Measurements from ENCODE around the gene WIPI1.

WIPI1 gene

DNA sequence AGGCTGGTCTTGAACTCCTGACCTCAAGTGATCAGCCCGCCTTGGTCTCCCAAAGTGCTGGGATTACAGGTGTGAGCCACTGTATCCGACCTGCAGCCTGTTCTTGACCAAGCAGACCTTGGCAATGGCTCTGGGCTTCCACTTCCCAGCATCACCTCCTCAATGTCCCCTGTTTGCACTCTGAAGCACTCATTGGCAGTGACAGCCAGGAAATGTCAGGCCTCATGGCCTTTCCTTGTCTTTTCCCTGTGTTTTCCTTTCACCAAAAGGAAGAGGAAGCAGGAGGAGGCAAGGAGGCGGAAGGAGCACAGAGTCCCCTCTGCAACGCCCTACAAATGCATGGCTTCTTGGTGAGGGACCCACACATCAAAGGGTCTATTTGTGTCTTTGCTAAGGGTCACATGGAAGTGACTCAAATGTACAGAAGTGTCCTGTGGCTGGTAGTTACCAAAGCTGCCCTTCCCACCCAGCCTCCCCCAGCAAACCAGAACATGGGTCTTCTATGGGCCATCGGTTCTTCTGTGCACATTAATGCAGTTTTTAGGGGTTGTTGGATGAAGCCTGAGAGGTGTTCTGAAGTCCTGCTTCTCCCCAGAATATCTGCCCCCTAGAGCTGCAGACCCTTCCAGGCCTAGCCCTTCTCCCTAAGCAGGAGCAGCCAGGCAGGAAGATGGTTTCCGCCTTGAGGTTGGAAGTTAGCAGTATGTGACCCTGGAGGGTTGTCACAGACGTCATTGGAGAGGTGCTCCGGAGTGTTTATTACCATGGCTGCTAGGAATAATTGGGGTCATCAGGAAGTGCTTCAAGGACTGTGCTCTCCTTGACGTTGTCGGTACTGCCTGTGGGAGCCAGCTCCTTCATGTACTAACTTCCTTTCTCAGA lies 60.8 kb downstream of the WIPI1 start:
- peaks cover 12% of the 10 kb centered on the region for H3K4me1 ChIP-seq (ENCODE audit: control insufficient read depth, insufficient read depth, low read length)
- H3K9me3 ChIP-seq (ENCODE audit: control insufficient read depth, low read length): no peaks in the 10 kb centered on the region
- no peak overlapping the region for H3K4me3 ChIP-seq (ENCODE audit: insufficient read depth, low read depth, low read length)
- no peaks in the 10 kb centered on the region for H3K36me3 ChIP-seq (ENCODE audit: control insufficient read depth, insufficient read depth, low read length)
- WGBS, 2 experiments: 91 to 92% methylated on average over 10 of the region's 10 CpGs
- H3K27me3 ChIP-seq (ENCODE audit: control insufficient read depth, insufficient read depth, low read length, poor library complexity, severe bottlenecking): no peaks in the 10 kb centered on the region
- H3K27ac ChIP-seq (ENCODE audit: insufficient read depth, low read depth, low read length, poor library complexity, severe bottlenecking): no peak overlapping the region

DNA sequence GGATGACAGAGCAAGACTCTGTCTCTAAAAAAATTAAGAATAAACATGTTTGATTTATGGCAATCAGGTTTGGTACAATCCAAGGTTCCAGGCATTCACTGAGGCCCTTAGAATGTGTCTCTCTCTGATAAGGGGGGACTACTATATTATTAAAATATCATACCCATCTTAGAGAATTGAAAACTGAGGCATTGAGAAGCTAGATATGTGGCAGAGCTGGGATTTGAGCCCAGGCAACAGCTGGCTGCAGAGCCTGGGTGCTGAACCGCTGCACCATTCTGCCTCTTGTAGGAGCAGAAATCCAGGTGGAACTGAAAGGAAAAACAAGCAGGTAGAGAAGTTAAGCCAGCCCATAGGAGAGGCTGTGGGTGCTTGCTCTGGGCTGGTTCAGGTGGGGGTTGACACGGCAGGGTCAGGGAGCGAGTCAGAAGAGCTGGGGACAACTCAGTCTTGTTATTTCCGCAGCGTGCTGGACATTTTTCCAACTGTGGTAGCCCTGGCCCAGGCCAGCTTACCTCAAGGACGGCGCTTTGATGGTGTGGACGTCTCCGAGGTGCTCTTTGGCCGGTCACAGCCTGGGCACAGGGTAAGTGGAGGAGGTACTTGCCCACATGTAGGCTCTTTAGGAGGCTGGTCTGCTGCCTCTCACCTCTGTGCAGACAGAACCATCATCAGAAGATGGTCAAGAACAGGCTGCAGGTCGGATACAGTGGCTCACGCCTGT lies 62.5 kb downstream of the WIPI1 start:
- no peak overlapping the region for H3K27ac ChIP-seq (ENCODE audit: insufficient read depth, low read depth, low read length, poor library complexity, severe bottlenecking)
- peaks cover 12% of the 10 kb centered on the region for H3K4me1 ChIP-seq (ENCODE audit: control insufficient read depth, insufficient read depth, low read length)
- 87 to 88% methylated on average over 12 of the region's 12 CpGs for WGBS, 2 experiments
- H3K27me3 ChIP-seq (ENCODE audit: control insufficient read depth, insufficient read depth, low read length, poor library complexity, severe bottlenecking): no peaks in the 10 kb centered on the region
- H3K36me3 ChIP-seq (ENCODE audit: control insufficient read depth, insufficient read depth, low read length): no peaks in the 10 kb centered on the region
- H3K9me3 ChIP-seq (ENCODE audit: control insufficient read depth, low read length): no peaks in the 10 kb centered on the region
- no peak overlapping the region for H3K4me3 ChIP-seq (ENCODE audit: insufficient read depth, low read depth, low read length)

DNA sequence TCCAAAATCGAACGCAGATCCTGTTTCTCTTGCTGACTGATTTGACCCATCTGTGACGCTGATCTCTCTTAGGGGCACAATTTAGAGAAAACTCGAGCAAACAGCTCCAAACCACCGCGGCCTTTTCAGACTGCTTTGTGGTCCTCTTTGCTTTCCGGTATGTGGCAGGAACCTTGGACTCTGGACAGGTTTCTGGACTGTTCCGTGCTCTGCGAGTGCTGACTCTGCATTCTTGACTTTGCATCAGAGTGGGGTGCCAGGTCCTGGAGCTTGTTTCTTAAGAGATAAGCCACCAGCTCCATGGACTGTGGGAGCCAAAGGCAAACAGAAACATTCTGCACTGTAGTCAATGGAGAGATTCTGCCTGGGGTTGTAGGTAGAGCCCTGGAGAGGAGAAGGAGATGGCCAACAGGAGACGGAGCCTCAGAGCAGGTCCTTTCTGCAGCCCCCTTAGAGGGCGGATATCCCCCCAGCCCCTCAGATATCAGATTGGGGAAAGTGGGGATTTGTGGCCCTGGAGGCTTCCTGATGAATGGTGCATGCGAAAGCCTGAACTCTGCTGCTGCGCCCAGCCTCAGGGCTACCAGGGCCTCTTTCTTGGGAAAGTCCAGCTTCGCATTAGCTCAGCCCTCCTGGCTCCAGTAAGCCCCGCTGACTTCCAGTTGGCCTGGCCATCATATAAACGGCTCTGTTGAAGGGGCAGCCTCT lies 65.6 kb downstream of the WIPI1 start:
- H3K36me3 ChIP-seq (ENCODE audit: control insufficient read depth, insufficient read depth, low read length): no peaks in the 10 kb centered on the region
- H3K9me3 ChIP-seq (ENCODE audit: control insufficient read depth, low read length): no peaks in the 10 kb centered on the region
- H3K27ac ChIP-seq (ENCODE audit: insufficient read depth, low read depth, low read length, poor library complexity, severe bottlenecking): no peak overlapping the region
- WGBS, 2 experiments: 95 to 96% methylated on average over 16 of the region's 16 CpGs
- H3K27me3 ChIP-seq (ENCODE audit: control insufficient read depth, insufficient read depth, low read length, poor library complexity, severe bottlenecking): no peaks in the 10 kb centered on the region
- no peaks in the 10 kb centered on the region for H3K4me1 ChIP-seq (ENCODE audit: control insufficient read depth, insufficient read depth, low read length)
- no peak overlapping the region for H3K4me3 ChIP-seq (ENCODE audit: insufficient read depth, low read depth, low read length)

DNA sequence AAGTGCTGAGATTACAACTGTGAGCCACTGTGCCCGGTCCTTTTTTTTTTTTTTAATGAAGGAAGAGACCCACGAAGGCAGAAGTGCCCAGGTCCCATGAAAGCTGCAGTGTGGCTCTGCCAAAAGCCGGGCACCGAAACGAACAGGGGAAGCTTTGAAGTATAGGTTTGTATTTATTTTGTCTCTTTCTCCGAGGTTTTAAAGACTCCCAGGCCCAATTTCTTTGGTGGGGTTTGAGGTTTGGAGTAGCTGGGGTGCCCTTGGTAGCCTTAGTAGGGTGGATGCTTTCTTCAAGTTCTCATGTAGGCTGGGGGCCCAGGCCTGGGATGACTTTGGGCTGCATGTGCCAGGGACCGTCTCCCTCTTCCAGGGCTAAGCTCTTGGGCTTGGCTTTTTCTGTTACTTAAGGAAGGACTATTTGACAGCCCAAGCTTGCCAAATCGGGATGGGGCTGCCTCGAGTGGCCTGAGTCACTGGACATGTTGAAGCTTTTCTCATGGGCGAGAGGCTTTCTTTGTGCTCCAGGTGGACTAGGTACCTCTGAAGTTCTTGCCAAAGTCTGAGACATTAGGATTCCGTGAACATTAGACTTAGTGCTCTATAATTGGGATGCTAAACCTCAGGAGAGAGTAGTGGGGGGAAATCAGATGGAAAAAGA lies 66.3 kb downstream of the WIPI1 start:
- no peak overlapping the region for H3K27ac ChIP-seq (ENCODE audit: insufficient read depth, low read depth, low read length, poor library complexity, severe bottlenecking)
- 88% methylated on average over 11 of the region's 11 CpGs for WGBS, 2 experiments
- no peaks in the 10 kb centered on the region for H3K9me3 ChIP-seq (ENCODE audit: control insufficient read depth, low read length)
- no peaks in the 10 kb centered on the region for H3K4me1 ChIP-seq (ENCODE audit: control insufficient read depth, insufficient read depth, low read length)
- no peaks in the 10 kb centered on the region for H3K27me3 ChIP-seq (ENCODE audit: control insufficient read depth, insufficient read depth, low read length, poor library complexity, severe bottlenecking)
- no peaks in the 10 kb centered on the region for H3K36me3 ChIP-seq (ENCODE audit: control insufficient read depth, insufficient read depth, low read length)
- no peak overlapping the region for H3K4me3 ChIP-seq (ENCODE audit: insufficient read depth, low read depth, low read length)

DNA sequence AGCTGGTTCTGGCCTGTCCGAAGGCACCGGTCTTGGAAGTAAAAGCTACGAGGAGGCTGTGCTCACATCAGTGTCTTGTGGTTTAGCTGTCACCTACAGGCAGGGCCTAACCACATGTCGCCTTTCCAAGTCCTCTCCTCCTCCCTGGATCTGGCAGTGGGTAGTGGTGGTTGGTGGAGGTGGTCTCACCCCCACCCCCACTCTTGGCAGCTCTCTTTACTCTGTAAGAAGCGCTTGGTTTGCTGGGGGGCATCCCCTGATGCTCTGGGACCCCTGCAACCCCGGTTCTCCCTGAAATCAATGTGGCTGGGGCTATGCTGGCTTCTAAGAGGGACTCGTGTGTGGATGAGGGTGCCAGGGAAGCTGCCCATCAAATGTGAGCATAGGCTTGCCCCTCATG lies 68.3 kb downstream of the WIPI1 start:
- Histone ChIP-seq H3K27ac (ENCODE audit: insufficient read depth, low read depth, low read length, poor library complexity, severe bottlenecking) (no peak overlapping the region), H3K4me3 (ENCODE audit: insufficient read depth, low read depth, low read length) (no peak overlapping the region)
- 70 to 73% methylated on average over 6 to 7 of the region's 7 CpGs for WGBS, 2 experiments

DNA sequence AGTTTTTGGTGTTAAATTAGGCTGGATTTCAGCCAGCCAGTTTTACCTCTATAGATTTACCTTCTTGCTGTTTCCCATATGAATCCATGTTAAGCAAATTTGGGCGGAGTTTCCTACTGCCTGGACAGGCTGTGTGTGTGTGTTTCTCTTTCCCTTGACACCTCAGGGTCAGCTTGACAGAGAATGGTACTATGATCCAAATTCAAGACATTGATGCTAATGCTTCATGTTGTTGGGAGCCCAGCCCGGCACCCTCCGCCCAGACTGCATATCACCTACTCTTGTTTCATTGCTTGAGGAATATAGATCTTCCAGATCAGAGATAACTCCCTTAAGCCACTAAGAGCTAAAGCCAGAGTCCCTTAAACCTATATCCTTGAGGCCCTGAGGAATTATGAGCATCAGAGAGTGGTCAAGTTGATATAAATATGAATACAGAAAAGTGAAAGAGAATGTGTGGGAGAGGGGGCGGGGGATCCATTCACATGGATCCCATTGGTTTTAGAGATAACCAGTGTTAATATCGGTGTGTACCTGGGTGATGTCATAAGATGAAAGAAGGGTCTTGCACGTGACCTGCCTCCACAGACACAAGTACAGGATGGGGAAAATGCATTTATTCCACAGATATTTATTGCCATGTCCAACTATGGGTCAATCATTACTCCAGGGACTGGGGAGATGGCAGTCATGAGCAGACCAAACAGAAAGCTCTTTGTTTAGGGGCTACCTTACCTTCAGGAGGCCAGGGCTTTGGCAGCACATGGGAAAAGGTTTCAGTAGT lies 69.7 kb downstream of the WIPI1 start:
- Histone ChIP-seq H3K27ac (ENCODE audit: insufficient read depth, low read depth, low read length, poor library complexity, severe bottlenecking) (no peak overlapping the region), H3K36me3 (ENCODE audit: control insufficient read depth, insufficient read depth, low read length) (no peaks in the 10 kb centered on the region), H3K4me1 (ENCODE audit: control insufficient read depth, insufficient read depth, low read length) (no peaks in the 10 kb centered on the region), H3K27me3 (ENCODE audit: control insufficient read depth, insufficient read depth, low read length, poor library complexity, severe bottlenecking) (no peaks in the 10 kb centered on the region), H3K4me3 (ENCODE audit: insufficient read depth, low read depth, low read length) (no peak overlapping the region), H3K9me3 (ENCODE audit: control insufficient read depth, low read length) (no peaks in the 10 kb centered on the region)
- WGBS, 2 experiments: 91 to 95% methylated on average over 6 of the region's 6 CpGs

More for the DNA sequence above, 68.3 kb downstream of the WIPI1 start:
- H3K4me1 ChIP-seq (ENCODE audit: control insufficient read depth, insufficient read depth, low read length): no peaks in the 10 kb centered on the region
- no peaks in the 10 kb centered on the region for H3K36me3 ChIP-seq (ENCODE audit: control insufficient read depth, insufficient read depth, low read length)
- H3K9me3 ChIP-seq (ENCODE audit: control insufficient read depth, low read length): no peaks in the 10 kb centered on the region
- H3K27me3 ChIP-seq (ENCODE audit: control insufficient read depth, insufficient read depth, low read length, poor library complexity, severe bottlenecking): no peaks in the 10 kb centered on the region

DNA sequence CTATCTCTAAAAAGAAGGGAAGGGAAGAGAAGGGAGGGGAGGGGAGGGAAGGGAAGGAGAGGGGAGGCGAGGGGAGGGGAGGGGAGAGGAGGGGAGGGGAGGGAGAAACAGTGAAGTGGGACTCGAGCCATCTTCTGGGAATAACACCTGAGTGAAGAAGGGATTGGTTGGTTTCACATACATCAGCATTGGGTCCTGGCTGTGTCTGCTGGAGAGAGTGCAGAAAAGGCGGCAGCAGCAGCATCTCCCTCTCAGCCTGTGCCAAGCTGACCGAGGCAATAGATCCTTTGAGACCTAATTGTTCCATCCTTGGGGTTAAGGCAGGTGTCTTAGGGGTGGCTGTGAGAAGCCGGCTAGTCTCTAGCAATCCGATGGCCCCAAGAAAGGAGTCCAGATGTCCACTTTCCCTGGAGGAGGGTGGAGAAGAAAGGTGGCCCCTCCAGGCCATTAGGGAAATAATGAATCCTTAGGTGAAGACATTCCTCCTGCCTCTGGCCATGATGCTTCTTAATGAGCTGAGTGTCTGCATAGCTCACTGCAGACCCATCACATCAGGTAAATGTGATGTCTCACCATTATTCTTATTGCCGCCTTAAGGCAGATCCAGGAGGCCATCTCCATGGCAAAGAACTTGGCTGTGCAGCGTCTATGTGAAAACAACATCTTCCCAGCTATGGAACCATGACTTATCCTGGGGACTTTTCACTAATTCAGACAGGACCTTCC lies 71.6 kb downstream of the WIPI1 start:
- Histone ChIP-seq H3K9me3 (ENCODE audit: control insufficient read depth, low read length) (no peaks in the 10 kb centered on the region), H3K36me3 (ENCODE audit: control insufficient read depth, insufficient read depth, low read length) (no peaks in the 10 kb centered on the region), H3K4me3 (ENCODE audit: insufficient read depth, low read depth, low read length) (no peak overlapping the region), H3K27ac (ENCODE audit: insufficient read depth, low read depth, low read length, poor library complexity, severe bottlenecking) (no peak overlapping the region), H3K4me1 (ENCODE audit: control insufficient read depth, insufficient read depth, low read length) (no peaks in the 10 kb centered on the region), H3K27me3 (ENCODE audit: control insufficient read depth, insufficient read depth, low read length, poor library complexity, severe bottlenecking) (no peaks in the 10 kb centered on the region)
- WGBS, 2 experiments: 91% methylated on average over 7 of the region's 8 CpGs

DNA sequence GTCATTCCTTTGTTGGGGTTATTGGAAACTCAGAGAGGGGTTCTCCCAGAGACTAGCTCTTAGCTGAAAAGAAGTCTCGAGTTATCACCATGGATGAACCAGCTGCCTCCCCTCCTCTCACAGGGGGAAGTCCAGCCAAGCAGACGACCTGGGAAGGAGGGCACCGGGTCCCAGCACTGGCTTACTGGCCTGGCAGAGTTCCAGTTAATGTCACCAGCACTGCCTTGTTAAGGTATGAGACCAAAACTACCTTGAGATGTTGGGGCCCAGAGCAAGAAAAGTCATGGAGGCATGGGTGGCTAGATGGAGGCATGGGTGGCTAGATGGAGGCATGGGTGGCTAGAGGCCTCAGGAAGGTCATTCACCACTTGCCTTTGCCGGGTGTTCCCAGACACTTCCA lies 72.4 kb downstream of the WIPI1 start:
- H3K4me3 ChIP-seq (ENCODE audit: insufficient read depth, low read depth, low read length): no peak overlapping the region
- no peaks in the 10 kb centered on the region for H3K36me3 ChIP-seq (ENCODE audit: control insufficient read depth, insufficient read depth, low read length)
- H3K27me3 ChIP-seq (ENCODE audit: control insufficient read depth, insufficient read depth, low read length, poor library complexity, severe bottlenecking): no peaks in the 10 kb centered on the region
- WGBS, 2 experiments: 91% methylated on average over 4 of the region's 4 CpGs
- no peak overlapping the region for H3K27ac ChIP-seq (ENCODE audit: insufficient read depth, low read depth, low read length, poor library complexity, severe bottlenecking)
- no peaks in the 10 kb centered on the region for H3K4me1 ChIP-seq (ENCODE audit: control insufficient read depth, insufficient read depth, low read length)
- H3K9me3 ChIP-seq (ENCODE audit: control insufficient read depth, low read length): no peaks in the 10 kb centered on the region

DNA sequence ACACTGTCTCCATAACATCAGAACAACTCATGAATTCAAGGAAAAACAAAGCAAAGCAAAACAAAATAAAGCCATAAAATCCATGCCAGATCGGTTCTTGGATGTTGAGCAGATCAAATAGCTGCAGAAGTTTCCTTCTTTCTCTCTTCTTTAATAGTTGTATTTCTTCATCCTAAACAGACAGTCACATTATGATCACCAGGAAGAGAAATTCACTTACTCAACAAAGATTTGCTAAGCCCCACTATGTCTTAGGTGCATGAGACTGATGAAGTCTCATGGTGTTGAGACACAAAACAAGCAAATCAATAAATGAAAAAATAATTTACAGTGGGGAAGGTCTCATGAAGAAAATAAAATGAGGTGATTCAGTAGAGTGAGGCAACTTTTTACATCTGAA lies 72.8 kb downstream of the WIPI1 start:
- no peaks in the 10 kb centered on the region for H3K9me3 ChIP-seq (ENCODE audit: control insufficient read depth, low read length)
- H3K36me3 ChIP-seq (ENCODE audit: control insufficient read depth, insufficient read depth, low read length): no peaks in the 10 kb centered on the region
- H3K27me3 ChIP-seq (ENCODE audit: control insufficient read depth, insufficient read depth, low read length, poor library complexity, severe bottlenecking): no peaks in the 10 kb centered on the region
- 93 to 95% methylated on average over 1 of the region's 1 CpG for WGBS, 2 experiments
- no peak overlapping the region for H3K27ac ChIP-seq (ENCODE audit: insufficient read depth, low read depth, low read length, poor library complexity, severe bottlenecking)
- H3K4me1 ChIP-seq (ENCODE audit: control insufficient read depth, insufficient read depth, low read length): no peaks in the 10 kb centered on the region
- H3K4me3 ChIP-seq (ENCODE audit: insufficient read depth, low read depth, low read length): no peak overlapping the region
